Left ventricle myocardium inferior (tissue), 1 donor: ENCODE measurements around the gene CLMN. TPM values are rescaled to one million over a fixed set of nuclear protein-coding genes. Genes with fewer than 3 reads are reported as not detected.

ENCODE experiments used
- DNase-seq: peaks from one replicate; pipeline ENCODE4 v3.0.0-alpha.2; 2020
- H3K27ac ChIP-seq: fragments of 200-600 bp; replicated peaks from 2 replicates; pipeline ENCODE4 v1.8.0; 2021
- H3K27me3 ChIP-seq: fragments of 200-600 bp; 2 replicates; pipeline ENCODE4 v1.8.0; 2021; ENCODE audit warnings: low read depth
- H3K36me3 ChIP-seq: fragments of 200-600 bp; 2 replicates; pipeline ENCODE4 v1.8.0; 2021
- H3K4me1 ChIP-seq: fragments of 200-600 bp; 2 replicates; pipeline ENCODE4 v1.8.0; 2021
- H3K4me3 ChIP-seq: fragments of 200-600 bp; 2 replicates; pipeline ENCODE4 v1.8.0; 2021; ENCODE audit warnings: mild to moderate bottlenecking, moderate library complexity
- H3K9me3 ChIP-seq: fragments of 200-600 bp; replicated peaks from 2 replicates; pipeline ENCODE4 v1.8.0; 2021
- CTCF ChIP-seq: fragments of 200-600 bp; IDR thresholded peaks from 2 replicates; pipeline ENCODE4 v1.8.0; 2021; ENCODE audit warnings: antibody characterized with exemption, mild to moderate bottlenecking, borderline replicate concordance
- intact Hi-C: fragments of 100-400 bp; cut with micrococcal nuclease; formaldehyde crosslinking; loops from one replicate; pipeline ENCODE4 v1.11.0; 2022
- total RNA-seq: library from RNA; stranded (reverse); fragmentation: NEBNext Ultra II Directional; extraction: Animal tissue kit (Norgen Biotek cat#: 25700); gene quantifications from one replicate; pipeline ENCODE4 v1.2.1, GENCODE V29; 2021
- donor health status: DM: no; HTN: yes; CAD: no; lungs with severe emphysema.

The CLMN gene
- total RNA-seq, 1 donor from 2014 or later: 3.7 TPM

- Histone ChIP-seq H3K9me3 (no peaks in the 10 kb centered on the region), H3K4me3 (no peak overlapping the region), H3K4me1 (peaks cover 31% of the 10 kb centered on the region), H3K27me3 (peaks cover 6% of the 10 kb centered on the region), H3K27ac (no peak overlapping the region), H3K36me3 (no peaks in the 10 kb centered on the region)
- no peak for DNase-seq
- intact Hi-C loops: no loop called here
- TF ChIP-seq CTCF: no peak
These were observed 72.8 kb downstream of the CLMN start for GRCh38 chr14:95246870-95247269.

GRCh38 chr14:95245334-95245733 is 74.4 kb downstream of the CLMN start:
- no peak for TF ChIP-seq CTCF
- Histone ChIP-seq H3K27me3 (peaks cover 6% of the 10 kb centered on the region), H3K4me3 (no peak overlapping the region), H3K9me3 (no peaks in the 10 kb centered on the region), H3K4me1 (peaks cover 21% of the 10 kb centered on the region), H3K36me3 (no peaks in the 10 kb centered on the region), H3K27ac (no peak overlapping the region)
- intact Hi-C loops: no loop called here
- no peak for DNase-seq

- intact Hi-C loops: no loop called here
- TF ChIP-seq CTCF: no peak
These were observed 75.1 kb downstream of the CLMN start for GRCh38 chr14:95244587-95244986.

GRCh38 chr14:95242870-95243269 is 76.8 kb downstream of the CLMN start:
- H3K9me3 ChIP-seq: no peaks in the 10 kb centered on the region
- H3K36me3 ChIP-seq: no peaks in the 10 kb centered on the region
- H3K27ac ChIP-seq: no peak overlapping the region
- H3K27me3 ChIP-seq: no peaks in the 10 kb centered on the region
- no peak for DNase-seq
- intact Hi-C loops: no loop called here
- TF ChIP-seq CTCF: no peak
- H3K4me3 ChIP-seq: no peak overlapping the region
- peaks cover 5% of the 10 kb centered on the region for H3K4me1 ChIP-seq

More at GRCh38 chr14:95244587-95244986, 75.1 kb downstream of the CLMN start:
- Histone ChIP-seq H3K36me3 (no peaks in the 10 kb centered on the region), H3K9me3 (no peaks in the 10 kb centered on the region), H3K27me3 (peaks cover under 1% of the 10 kb centered on the region), H3K4me1 (peaks cover 13% of the 10 kb centered on the region), H3K27ac (no peak overlapping the region), H3K4me3 (no peak overlapping the region)
- DNase-seq: no peak

GRCh38 chr14:95240859-95241813 is 78.6 kb downstream of the CLMN start:
- TF ChIP-seq CTCF: no peak
- DNase-seq: no peak

More at GRCh38 chr14:95240859-95241813, 78.6 kb downstream of the CLMN start:
- no peak overlapping the region for H3K4me3 ChIP-seq
- no peaks in the 10 kb centered on the region for H3K9me3 ChIP-seq
- peaks cover 18% of the 10 kb centered on the region for H3K4me1 ChIP-seq
- no peaks in the 10 kb centered on the region for H3K36me3 ChIP-seq
- H3K27me3 ChIP-seq: no peaks in the 10 kb centered on the region
- intact Hi-C loops: no loop called here
- H3K27ac ChIP-seq: no peak overlapping the region
